Activated naive CD8-positive, alpha-beta T cell treated with anti-CD3 and anti-CD28 coated beads, Interleukin-2, amount 50 U/mL, for 16 hours (primary cell): Measurements from ENCODE around the gene CHODL.

Experiments used
- DNase-seq: peaks from one replicate; pipeline ENCODE4 v3.0.0-alpha.2; 2020; ENCODE audit warnings: low read depth, low spot score

Gene CHODL

GRCh38 chr21:18244671-18245463 is at the start of gene CHODL:
TSS of gene CHODL (plus strand) at chr21:18244833. CDS start at chr21:18245224, 391 bp downstream.
- no peak for DNase-seq

GRCh38 chr21:18204931-18205330 is 39.7 kb upstream of the CHODL start:
- DNase-seq, result no peak

GRCh38 chr21:18218331-18218730 is 26.3 kb upstream of the CHODL start:
- no peak for DNase-seq

GRCh38 chr21:18220498-18220897 is 24.1 kb upstream of the CHODL start:
- DNase-seq, result no peak

GRCh38 chr21:18222346-18222745 is 22.3 kb upstream of the CHODL start:
- DNase-seq, result no peak

GRCh38 chr21:18228060-18228739 is 16.4 kb upstream of the CHODL start:
- DNase-seq, result no peak

GRCh38 chr21:18235545-18235944 is 9.1 kb upstream of the CHODL start:
- DNase-seq, result no peak

- DNase-seq, result no peak
Observed at GRCh38 chr21:18245464-18245967, 883 bp downstream of the CHODL start.

GRCh38 chr21:18248171-18248570 is 3.5 kb downstream of the CHODL start:
- DNase-seq, result no peak

- no peak for DNase-seq
Observed at GRCh38 chr21:18249672-18250071, 5.0 kb downstream of the CHODL start.

- no peak for DNase-seq
Observed at GRCh38 chr21:18251065-18251464, 6.4 kb downstream of the CHODL start.

- no peak for DNase-seq
Observed at GRCh38 chr21:18252256-18252655, 7.6 kb downstream of the CHODL start.

GRCh38 chr21:18252680-18253079 is 8.0 kb downstream of the CHODL start:
- no peak for DNase-seq

- no peak for DNase-seq
Observed at GRCh38 chr21:18253221-18253620, 8.6 kb downstream of the CHODL start.

- no peak for DNase-seq
Observed at GRCh38 chr21:18253799-18254198, 9.2 kb downstream of the CHODL start.

- no peak for DNase-seq
Observed at GRCh38 chr21:18265944-18266343, 21.3 kb downstream of the CHODL start.

GRCh38 chr21:18267496-18267895 is 22.9 kb downstream of the CHODL start:
- DNase-seq, result no peak

- no peak for DNase-seq
Observed at GRCh38 chr21:18268906-18269305, 24.3 kb downstream of the CHODL start.

GRCh38 chr21:18269856-18270255 is 25.2 kb downstream of the CHODL start:
- DNase-seq, result no peak

- no peak for DNase-seq
Observed at GRCh38 chr21:18273400-18273799, 28.8 kb downstream of the CHODL start.

GRCh38 chr21:18274370-18274769 is 29.7 kb downstream of the CHODL start:
- DNase-seq, result no peak

GRCh38 chr21:18275781-18276180 is 31.1 kb downstream of the CHODL start:
- no peak for DNase-seq

GRCh38 chr21:18285379-18285778 is 40.7 kb downstream of the CHODL start:
- no peak for DNase-seq
